ENCODE results near the gene ZNF462.

- TF ChIP-seq CTCF (conservative IDR thresholded peaks at IDR 0.05 in 1 of 2, IDR thresholded peaks at IDR 0.05 in 1 of 2; ENCODE audit: low read depth in 1 of 2, low read length in 2 of 2) (no peak), EZH2 (IDR thresholded peaks at IDR 0.05; ENCODE audit: low read length, missing control alignments) (no peak)
Observed at GRCh38 chr9:106859957-106860720, 2.8 kb upstream of the ZNF462 start.

Data from fibroblast of lung (primary cell).